ENCODE measurements around the gene TMEM132A. TPM values are rescaled to one million over a fixed set of nuclear protein-coding genes. Genes with fewer than 3 reads are reported as not detected.
"Not testable (repeated sequence)": the region's sequence is repeated elsewhere in the genome, so short reads cannot be mapped to it uniquely, and the experiment has no call there.

Gene TMEM132A
- total RNA-seq, 6 experiments from 2014 or later = 23.8 to 32.2 (median 26.9) TPM

DNA sequence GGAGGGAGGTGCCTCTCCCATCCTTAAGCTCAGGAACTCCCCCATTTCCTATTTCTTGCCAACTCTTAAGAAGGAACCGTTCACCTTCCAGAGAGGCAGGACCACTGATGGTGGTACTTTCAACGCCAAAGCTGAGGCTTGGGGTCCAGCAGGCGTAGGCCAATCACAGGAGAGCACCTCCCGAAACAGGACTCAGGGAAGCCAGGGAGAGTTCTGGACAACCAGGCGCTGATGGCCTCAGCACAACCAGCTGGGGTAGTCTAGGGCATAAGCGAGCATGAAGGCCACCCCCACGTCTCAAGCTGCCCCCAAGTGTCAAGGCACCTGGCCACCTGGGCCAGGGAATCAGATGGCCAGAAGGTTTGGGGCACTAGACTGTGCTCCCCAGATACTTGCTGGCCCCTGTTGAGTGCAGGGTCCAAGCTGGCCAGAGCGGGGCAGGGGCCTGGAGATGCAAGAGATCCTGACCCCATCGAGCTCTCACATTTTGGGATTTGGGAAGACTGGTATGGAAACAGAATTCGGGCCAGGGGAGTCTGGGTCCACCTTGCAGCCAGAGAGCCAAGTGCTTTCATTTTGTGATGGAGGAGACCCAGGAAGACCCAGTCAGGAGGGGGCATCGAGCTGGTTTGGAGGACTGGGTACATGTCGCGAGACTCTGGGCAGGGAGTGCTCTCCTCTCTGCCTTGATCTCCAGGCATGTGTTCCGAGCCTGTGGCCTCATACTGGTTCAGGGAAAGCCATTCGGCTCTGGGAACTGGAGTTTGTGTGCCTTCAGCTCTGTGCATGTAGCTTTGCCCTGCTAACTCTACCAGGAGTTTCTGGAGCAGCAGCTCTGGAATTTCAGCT is 48.1 kb downstream of the TMEM132A start:
- Mint-ChIP-seq H3K27me3 (ENCODE audit: insufficient read depth) (peaks cover 39% of the 10 kb centered on the region), H3K9me3 (peaks cover 9% of the 10 kb centered on the region), H3K4me1 (ENCODE audit: low read depth) (no peaks in the 10 kb centered on the region), H3K36me3 (ENCODE audit: low read depth) (peaks cover 5% of the 10 kb centered on the region; the same call in 1 of the 2 replicates), H3K27ac (no peak overlapping the region), H3K4me3 (no peak overlapping the region)
- no peak for DNase-seq
- TF ChIP-seq, protein P1, sequence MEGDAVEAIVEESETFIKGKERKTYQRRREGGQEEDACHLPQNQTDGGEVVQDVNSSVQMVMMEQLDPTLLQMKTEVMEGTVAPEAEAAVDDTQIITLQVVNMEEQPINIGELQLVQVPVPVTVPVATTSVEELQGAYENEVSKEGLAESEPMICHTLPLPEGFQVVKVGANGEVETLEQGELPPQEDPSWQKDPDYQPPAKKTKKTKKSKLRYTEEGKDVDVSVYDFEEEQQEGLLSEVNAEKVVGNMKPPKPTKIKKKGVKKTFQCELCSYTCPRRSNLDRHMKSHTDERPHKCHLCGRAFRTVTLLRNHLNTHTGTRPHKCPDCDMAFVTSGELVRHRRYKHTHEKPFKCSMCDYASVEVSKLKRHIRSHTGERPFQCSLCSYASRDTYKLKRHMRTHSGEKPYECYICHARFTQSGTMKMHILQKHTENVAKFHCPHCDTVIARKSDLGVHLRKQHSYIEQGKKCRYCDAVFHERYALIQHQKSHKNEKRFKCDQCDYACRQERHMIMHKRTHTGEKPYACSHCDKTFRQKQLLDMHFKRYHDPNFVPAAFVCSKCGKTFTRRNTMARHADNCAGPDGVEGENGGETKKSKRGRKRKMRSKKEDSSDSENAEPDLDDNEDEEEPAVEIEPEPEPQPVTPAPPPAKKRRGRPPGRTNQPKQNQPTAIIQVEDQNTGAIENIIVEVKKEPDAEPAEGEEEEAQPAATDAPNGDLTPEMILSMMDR (IDR thresholded peaks at IDR 0.05) = no peak

DNA sequence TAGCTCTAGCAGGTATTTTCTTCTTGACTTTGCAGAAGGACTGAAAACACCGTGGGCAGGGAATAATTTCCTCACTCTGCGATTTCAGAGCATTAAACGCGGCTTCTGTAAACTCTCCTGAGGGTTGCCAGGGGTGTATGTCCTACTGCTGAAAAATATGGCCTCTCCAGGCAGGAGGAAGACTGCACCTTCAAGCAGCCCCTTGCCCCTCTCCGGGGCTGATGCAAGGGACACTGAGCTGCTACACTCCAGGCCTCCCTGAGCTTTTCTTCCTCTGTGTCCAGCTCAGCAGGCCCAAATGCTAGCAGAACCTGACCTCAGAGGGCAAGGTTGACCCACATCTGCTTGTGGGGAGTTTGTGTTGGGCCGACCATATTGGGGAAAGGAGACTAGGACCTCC is 49.4 kb downstream of the TMEM132A start:
- Mint-ChIP-seq H3K9me3 (peaks cover 3% of the 10 kb centered on the region), H3K27ac (no peak overlapping the region), H3K4me3 (no peak overlapping the region), H3K27me3 (ENCODE audit: insufficient read depth) (peaks cover 48% of the 10 kb centered on the region), H3K36me3 (ENCODE audit: low read depth) (no peaks in the 10 kb centered on the region), H3K4me1 (ENCODE audit: low read depth) (no peaks in the 10 kb centered on the region)
- no peak for DNase-seq
- TF ChIP-seq, protein P1 (IDR thresholded peaks at IDR 0.05) = no peak

DNA sequence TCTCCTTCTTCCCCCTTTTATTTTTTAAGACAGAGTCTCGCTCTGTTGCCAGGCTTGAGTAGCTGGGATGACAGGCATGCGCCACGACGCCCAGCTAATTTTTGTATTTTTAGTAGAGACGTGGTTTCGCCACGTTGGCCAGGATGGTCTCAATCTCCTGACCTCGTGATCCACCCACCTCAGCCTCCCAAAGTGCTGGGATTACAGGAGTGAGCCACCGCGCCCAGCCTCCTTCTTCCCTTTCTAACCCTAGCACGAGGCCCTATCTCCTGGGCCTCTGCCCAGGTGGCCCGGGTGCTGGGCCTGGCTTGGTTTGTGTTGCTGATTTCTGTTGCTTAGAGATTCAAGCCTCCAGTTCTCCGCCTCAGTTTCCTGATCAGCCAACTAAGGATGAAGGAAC is 50.1 kb downstream of the TMEM132A start:
- not testable (repeated sequence) for H3K9me3 Mint-ChIP-seq; H3K4me3 Mint-ChIP-seq; DNase-seq; H3K36me3 Mint-ChIP-seq (ENCODE audit: low read depth); H3K27ac Mint-ChIP-seq; H3K4me1 Mint-ChIP-seq (ENCODE audit: low read depth)
- peaks cover 43% of the 10 kb centered on the region for H3K27me3 Mint-ChIP-seq (ENCODE audit: insufficient read depth)

DNA sequence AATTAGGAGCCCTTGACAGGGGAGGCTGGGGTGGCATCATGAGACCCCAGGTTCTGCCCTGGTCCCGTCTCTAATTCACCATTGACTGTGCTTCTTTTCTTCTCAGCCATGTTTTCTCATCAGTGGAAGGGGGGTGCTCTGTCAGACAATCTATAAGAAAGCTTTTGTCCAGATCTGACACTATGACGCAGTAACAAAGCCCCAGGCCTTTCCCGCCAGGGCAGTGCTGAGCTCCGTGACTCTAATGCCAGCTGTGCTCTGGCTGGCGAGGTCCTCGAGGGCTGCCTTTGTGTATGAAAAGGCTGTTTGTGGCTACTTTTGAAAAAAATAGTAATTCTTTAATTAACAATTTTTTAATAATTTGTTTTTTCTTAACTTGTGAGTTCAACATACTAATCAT is 50.5 kb downstream of the TMEM132A start:
- H3K4me1 Mint-ChIP-seq (ENCODE audit: low read depth) = no peaks in the 10 kb centered on the region
- H3K9me3 Mint-ChIP-seq = no peaks in the 10 kb centered on the region
- no peaks in the 10 kb centered on the region for H3K36me3 Mint-ChIP-seq (ENCODE audit: low read depth)
- H3K27me3 Mint-ChIP-seq (ENCODE audit: insufficient read depth) = peaks cover 43% of the 10 kb centered on the region
- H3K27ac Mint-ChIP-seq = no peak overlapping the region
- TF ChIP-seq, protein P1 (IDR thresholded peaks at IDR 0.05) = no peak
- no peak overlapping the region for H3K4me3 Mint-ChIP-seq
- no peak for DNase-seq

DNA sequence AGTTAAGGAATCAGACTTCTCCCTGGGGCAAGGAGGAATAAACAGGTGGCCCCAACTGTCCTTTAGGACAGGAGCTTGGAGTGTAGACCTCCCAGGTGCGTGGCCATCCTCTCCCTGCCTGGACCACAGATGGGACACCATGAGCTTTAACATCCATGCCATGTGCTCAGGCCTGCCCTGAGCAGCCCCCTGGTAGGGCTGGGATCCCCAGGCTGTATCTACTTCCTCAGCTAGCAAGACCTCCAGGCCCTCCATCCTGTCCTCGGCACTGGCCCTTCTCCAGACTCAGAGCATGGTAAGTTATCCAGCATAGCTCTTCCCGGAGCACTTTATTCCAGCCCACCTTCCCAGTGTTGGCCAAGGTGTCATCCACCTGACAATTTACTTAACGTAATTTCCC is 53.0 kb downstream of the TMEM132A start:
- Mint-ChIP-seq H3K27ac (no peak overlapping the region), H3K36me3 (ENCODE audit: low read depth) (no peaks in the 10 kb centered on the region), H3K9me3 (no peaks in the 10 kb centered on the region), H3K4me3 (no peak overlapping the region), H3K27me3 (ENCODE audit: insufficient read depth) (peaks cover 30% of the 10 kb centered on the region), H3K4me1 (ENCODE audit: low read depth) (no peaks in the 10 kb centered on the region)
- TF ChIP-seq, protein P1 (IDR thresholded peaks at IDR 0.05) = no peak
- DNase-seq = no peak

DNA sequence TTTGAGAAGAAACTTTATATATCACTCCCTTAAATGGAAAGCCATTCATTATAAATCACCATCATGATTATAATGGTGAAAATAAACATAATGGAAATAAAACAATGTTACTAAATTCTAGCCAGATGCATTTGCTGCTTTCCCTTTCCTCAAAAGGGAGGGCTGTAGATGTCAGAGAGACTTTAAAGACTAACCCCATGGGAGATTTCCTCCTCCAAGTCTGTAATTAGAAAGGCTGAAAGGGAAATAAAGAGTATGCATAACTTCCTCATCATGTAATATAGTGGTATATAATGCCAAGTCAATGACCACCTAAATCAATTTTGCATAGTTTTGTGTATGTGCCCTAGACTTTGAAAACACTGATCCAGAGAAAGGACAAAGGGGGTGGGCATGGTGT is 53.6 kb downstream of the TMEM132A start:
- Mint-ChIP-seq H3K4me1 (ENCODE audit: low read depth) (no peaks in the 10 kb centered on the region), H3K36me3 (ENCODE audit: low read depth) (no peaks in the 10 kb centered on the region), H3K27ac (no peak overlapping the region), H3K4me3 (no peak overlapping the region), H3K27me3 (ENCODE audit: insufficient read depth) (peaks cover 29% of the 10 kb centered on the region), H3K9me3 (no peaks in the 10 kb centered on the region)
- no peak for DNase-seq
- TF ChIP-seq, protein P1 (IDR thresholded peaks at IDR 0.05) = no peak

Data from HFFc6 (cell line).